Tibial artery (tissue), 4 donors: Measurements from ENCODE around the gene NOTO.
"Not testable (repeated sequence)": the region's sequence is repeated elsewhere in the genome, so short reads cannot be mapped to it uniquely, and the experiment has no call there.

Experiments
- DNase-seq, 2 donors: peaks; one replicate each; pipeline ENCODE4 v3.0.0-alpha.2; 2019
- H3K27ac ChIP-seq, 2 donors: fragments of 200-600 bp; sonication (generic) in 1 of 2; 1 replicate in 1 of 2; 2 replicates in 1 of 2; pipeline ENCODE4 v1.5.1; 2018 to 2019; ENCODE audit warnings: mild to moderate bottlenecking in 1 of 2
- H3K27me3 ChIP-seq, 2 donors: fragments of 200-600 bp; sonication (generic) in 1 of 2; one replicate each; pipeline versions ENCODE4 v1.5.1 to v1.6.0; 2016 to 2019
- H3K36me3 ChIP-seq, 3 donors: fragments of 200-600 bp; sonication (generic) in 2 of 3; one replicate each; pipeline ENCODE4 v1.5.1; 2016 to 2019; ENCODE audit warnings: mild to moderate bottlenecking in 2 of 3
- H3K4me1 ChIP-seq, 4 donors: fragments of 200-600 bp; sonication (generic) in 2 of 4; 1 replicate in 3 of 4; 2 replicates in 1 of 4; pipeline ENCODE4 v1.5.1; 2016 to 2019
- H3K4me3 ChIP-seq, 2 donors: fragments of 200-600 bp; sonication (generic) in 1 of 2; 1 replicate in 1 of 2; 2 replicates in 1 of 2; pipeline ENCODE4 v1.5.1; 2018 to 2019; ENCODE audit warnings: mild to moderate bottlenecking in 2 of 2
- H3K9me3 ChIP-seq, 3 donors: fragments of 200-600 bp; sonication (generic) in 1 of 3; one replicate each; pipeline ENCODE4 v1.5.1; 2016 to 2019
- CTCF ChIP-seq, 2 experiments: fragments of 200-600 bp in 1 of 2; fragments of 450-650 bp in 1 of 2; IDR thresholded peaks; one replicate each; pipeline ENCODE4 v1.5.1; 2017 to 2019; ENCODE audit warnings: antibody characterized with exemption in 2 of 2, mild to moderate bottlenecking in 1 of 2, moderate library complexity in 1 of 2
- intact Hi-C: fragments of 100-400 bp; cut with DNase I; formaldehyde crosslinking; loops from one replicate; pipeline ENCODE4 v1.15.0; 2023; ENCODE audit warnings: low total_unique reads

NOTO gene

DNA sequence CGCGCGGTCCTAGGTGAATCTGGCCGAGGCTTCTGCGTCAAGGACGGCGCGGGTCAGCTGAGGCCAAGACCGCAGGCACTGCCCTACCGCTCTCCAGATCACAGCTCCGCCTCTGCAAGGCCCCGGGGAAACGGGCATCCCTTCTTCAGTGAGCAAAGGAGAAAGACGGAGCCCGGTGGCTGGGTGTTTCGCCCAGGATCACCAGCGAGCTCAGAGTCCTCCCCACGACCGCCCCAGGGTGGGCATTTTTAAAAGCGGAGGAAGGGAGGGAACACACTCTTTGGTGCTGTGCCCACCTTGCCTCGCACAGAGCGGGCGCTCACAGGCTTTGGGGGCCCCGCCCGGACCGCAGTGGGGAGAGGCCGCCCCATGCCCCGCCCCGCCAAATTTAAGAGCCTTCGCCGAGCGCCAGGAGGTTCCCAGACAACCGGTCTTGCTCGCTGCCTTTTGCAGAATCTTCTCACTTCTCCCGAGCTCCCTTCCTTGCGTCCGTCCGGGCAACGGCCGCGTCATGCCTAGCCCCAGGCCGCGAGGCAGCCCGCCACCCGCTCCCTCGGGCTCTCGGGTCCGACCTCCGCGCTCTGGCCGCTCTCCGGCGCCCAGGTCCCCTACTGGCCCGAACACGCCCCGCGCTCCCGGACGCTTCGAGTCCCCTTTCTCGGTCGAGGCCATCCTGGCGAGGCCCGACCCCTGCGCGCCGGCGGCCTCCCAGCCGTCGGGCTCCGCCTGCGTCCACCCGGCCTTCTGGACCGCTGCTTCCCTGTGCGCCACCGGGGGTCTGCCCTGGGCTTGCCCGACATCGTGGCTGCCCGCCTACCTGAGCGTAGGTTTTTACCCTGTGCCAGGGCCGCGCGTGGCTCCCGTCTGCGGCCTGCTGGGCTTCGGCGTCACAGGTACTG, at the start of gene NOTO:
Gene NOTO (plus strand): TSS at position 419 of the 899 bp plus-strand sequence. CDS start 93 bp downstream, at position 512.
- TF ChIP-seq CTCF (IDR thresholded peaks at IDR 0.05), result no peak
- no peaks in the 10 kb centered on the region for H3K36me3 ChIP-seq
- peak within 1 kb of the TSS; percentile 22 to 42 for H3K4me3 ChIP-seq
- peaks cover 0 to 19% (median 15%) of the 10 kb centered on the region in 4 donors for H3K4me1 ChIP-seq
- peaks cover 0 to 63% of the 10 kb centered on the region in 2 donors for H3K27me3 ChIP-seq
- intact Hi-C loops, result no loop called here
- H3K27ac ChIP-seq, result no peak within 1 kb of the TSS
- no peaks in the 10 kb centered on the region for H3K9me3 ChIP-seq
- no peak for DNase-seq

GRCh38 chr2:73156539-73157124, 45.7 kb upstream of the NOTO start:
- Histone ChIP-seq H3K36me3 (no peaks in the 10 kb centered on the region), H3K4me3 (no peak overlapping the region), H3K9me3 (no peaks in the 10 kb centered on the region), H3K4me1 (peaks cover 0 to 8% (median 7%) of the 10 kb centered on the region in 4 donors), H3K27me3 (peaks cover 0 to 23% of the 10 kb centered on the region in 2 donors), H3K27ac (no peak overlapping the region)
- intact Hi-C loops, result loop anchor here (2.0 to 5.0 kb wide), 2 partner anchors 70 to 164 kb away; no protein-coding TSS in a partner anchor
- DNase-seq, result peak; percentile 44 to 71
- TF ChIP-seq CTCF (IDR thresholded peaks at IDR 0.05), result peak; percentile 60 to 78

DNA sequence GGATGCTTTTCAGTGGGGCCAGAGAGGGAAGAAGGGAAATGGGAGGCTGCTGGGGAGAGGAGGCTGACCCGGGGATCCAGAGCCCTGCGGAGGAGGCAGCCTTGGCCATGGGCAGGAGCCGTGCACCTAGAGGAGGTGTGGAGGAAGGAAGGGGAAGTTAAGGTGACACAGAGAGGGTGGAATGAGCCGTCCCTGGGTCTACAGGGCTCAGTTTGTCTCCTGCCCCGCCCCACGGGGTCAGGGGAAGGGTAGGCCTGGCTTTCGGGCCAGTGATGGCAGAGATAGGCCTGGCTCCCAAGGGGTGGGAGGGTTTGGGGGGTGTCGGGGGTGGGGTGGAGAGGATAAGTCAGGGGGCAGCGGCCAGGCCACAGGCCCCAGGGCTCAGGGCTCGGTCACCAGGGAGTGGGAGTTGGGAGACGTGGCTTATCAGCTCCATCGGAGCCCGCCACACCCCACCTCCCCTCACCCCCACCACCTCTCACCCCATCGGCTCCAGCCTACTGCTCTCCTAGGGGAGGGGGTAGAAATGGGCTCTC, 39.5 kb upstream of the NOTO start:
- TF ChIP-seq CTCF (IDR thresholded peaks at IDR 0.05), result no peak
- Histone ChIP-seq H3K27ac (no peak overlapping the region), H3K4me1 (no peaks in the 10 kb centered on the region), H3K36me3 (no peaks in the 10 kb centered on the region), H3K9me3 (no peaks in the 10 kb centered on the region), H3K4me3 (no peak overlapping the region), H3K27me3 (peaks cover 0 to 21% of the 10 kb centered on the region in 2 donors)
- no peak for DNase-seq
- intact Hi-C loops, result no loop called here

DNA sequence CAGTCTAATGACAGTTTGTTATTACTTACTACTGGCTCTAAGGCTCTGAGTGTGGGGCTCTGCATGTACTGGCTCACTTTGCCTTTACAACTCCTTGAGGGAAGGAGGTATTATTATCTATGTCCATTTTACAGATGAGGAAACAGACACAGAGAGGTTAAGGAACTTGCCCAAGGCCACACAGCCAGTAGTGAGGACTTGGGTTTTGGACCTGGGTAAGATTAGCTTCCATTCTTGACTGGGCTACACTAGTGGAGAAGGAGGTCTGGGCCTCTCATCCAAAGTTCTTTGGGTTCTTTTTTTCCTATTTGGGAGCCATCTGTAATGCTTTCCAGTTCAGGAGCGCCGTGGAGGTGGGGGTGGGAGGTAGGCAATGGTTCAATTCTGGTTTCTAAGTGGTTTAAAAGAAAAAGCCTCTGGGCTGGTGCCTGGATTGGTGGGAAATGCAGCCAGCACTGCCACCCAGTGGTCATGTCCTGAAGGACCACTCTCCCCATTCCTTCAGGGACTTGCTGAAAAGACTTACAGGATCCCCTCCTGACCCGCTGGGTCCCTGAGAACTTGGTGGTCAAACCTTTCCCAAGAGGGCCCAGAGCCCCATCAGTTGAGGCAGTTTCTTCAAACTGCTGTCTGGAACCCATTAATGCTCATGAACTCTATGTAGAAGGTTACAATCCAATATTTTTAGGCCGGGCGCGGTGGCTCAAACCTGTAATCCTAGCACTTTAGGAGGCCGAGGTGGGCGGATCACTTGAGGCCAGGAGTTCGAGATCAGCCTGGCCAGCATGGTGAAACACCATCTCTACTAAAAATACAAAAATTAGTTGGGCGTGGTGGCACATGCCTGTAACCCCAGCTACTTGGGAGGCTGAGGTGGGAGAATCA, 38.6 kb upstream of the NOTO start:
- H3K27me3 ChIP-seq, result peaks cover 0 to 18% of the 10 kb centered on the region in 2 donors
- no peak overlapping the region for H3K4me3 ChIP-seq
- H3K36me3 ChIP-seq, result no peaks in the 10 kb centered on the region
- DNase-seq, result peak; percentile 61 to 77
- H3K27ac ChIP-seq, result no peak overlapping the region
- intact Hi-C loops, result no loop called here
- no peaks in the 10 kb centered on the region for H3K4me1 ChIP-seq
- no peaks in the 10 kb centered on the region for H3K9me3 ChIP-seq
- peak; percentile 86 to 88 for TF ChIP-seq CTCF (IDR thresholded peaks at IDR 0.05)

DNA sequence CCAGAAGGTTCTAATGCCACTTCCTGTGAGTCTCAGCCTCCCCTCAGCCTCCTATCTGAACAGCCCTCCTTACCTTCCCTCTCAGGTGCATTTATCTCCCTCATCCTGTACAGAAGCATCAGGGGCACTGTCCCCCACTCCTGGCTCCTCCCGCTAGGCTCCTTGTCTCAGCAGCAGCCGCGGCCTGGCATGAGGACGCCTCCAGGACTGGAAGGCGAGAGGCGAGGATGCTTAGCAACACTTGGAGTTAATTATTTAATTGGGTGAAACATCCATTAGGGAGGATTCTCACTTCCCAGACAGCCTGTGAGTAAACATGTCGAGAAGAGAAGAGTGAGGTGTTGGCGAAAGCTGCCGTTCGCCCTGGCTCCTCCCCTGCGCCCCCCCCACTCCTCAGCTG, 36.4 kb upstream of the NOTO start:
- H3K4me3 ChIP-seq, H3K27ac ChIP-seq, H3K36me3 ChIP-seq, H3K9me3 ChIP-seq, H3K4me1 ChIP-seq, DNase-seq, intact Hi-C loops: not testable (repeated sequence)
- H3K27me3 ChIP-seq, result peaks cover 0 to 16% of the 10 kb centered on the region in 2 donors

DNA sequence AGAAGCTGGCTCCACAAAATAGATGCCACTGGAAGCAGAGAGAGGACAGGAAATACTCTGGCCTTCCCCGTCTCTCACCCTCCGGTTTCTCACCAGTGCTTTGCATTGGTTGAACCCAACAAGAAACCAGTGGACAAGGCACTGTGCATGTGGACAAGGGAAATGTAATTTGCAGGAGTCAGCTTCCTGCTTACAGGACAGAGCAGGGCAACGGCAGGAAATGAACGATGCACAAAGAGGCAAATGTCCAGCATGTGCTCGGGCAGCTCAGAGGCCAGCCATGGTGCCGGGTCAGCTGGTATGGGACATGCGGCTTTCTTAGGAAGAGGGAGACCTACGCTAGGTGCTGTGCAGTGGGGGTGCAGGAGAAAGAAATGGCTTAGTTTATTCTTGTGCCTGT, 35.6 kb upstream of the NOTO start:
- H3K4me1 ChIP-seq, H3K27ac ChIP-seq, DNase-seq, H3K36me3 ChIP-seq, H3K4me3 ChIP-seq, H3K9me3 ChIP-seq, intact Hi-C loops: not testable (repeated sequence)
- peaks cover 0 to 16% of the 10 kb centered on the region in 2 donors for H3K27me3 ChIP-seq

- intact Hi-C loops, DNase-seq, H3K9me3 ChIP-seq, H3K27ac ChIP-seq, H3K36me3 ChIP-seq, H3K4me3 ChIP-seq, H3K4me1 ChIP-seq: not testable (repeated sequence)
- peaks cover 0 to 11% of the 10 kb centered on the region in 2 donors for H3K27me3 ChIP-seq
These were observed 34.0 kb upstream of the NOTO start for GRCh38 chr2:73168348-73168747.

DNA sequence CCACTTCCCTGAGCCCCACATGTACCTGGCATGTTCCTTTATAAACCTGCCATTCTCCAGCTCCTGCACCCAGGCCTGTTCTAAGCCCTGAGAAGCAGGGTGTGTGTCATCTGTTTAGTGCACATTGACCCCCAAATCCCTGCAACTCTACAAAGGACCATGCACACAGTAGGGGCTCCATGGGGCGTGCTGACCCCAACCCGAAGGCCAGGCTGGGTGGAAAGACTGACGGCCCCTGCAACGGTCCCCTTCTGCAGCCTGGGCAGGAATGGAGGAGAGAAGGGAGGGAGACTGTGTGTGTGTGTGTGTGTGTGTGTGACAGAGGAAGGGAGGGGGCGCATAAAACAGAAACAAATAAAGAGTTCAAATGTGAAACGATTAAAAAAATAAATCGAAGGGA, 32.0 kb upstream of the NOTO start:
- H3K36me3 ChIP-seq, H3K4me1 ChIP-seq, H3K27ac ChIP-seq, H3K27me3 ChIP-seq, H3K4me3 ChIP-seq, intact Hi-C loops, H3K9me3 ChIP-seq, DNase-seq: not testable (repeated sequence)
